ENCODE data around the gene SLC2A6. TPM values are rescaled to one million over a fixed set of nuclear protein-coding genes. Genes with fewer than 3 reads are reported as not detected.
"Not testable (repeated sequence)": the region's sequence is repeated elsewhere in the genome, so short reads cannot be mapped to it uniquely, and the experiment has no call there.

SLC2A6 gene
- total RNA-seq, 4 donors from 2014 or later, result 0.96 to 20.1 (median 3.4) TPM

- WGBS, 2 donors (ENCODE audit: low coverage in 1 of 2), result 71 to 100% methylated on average over 1 to 11 of the region's 11 CpGs
- no peak for DNase-seq
- peaks cover 0 to 6% (median 0%) of the 10 kb centered on the region in 4 donors for H3K4me1 ChIP-seq
- H3K27me3 ChIP-seq, result no peaks in the 10 kb centered on the region
- TF ChIP-seq CTCF (IDR thresholded peaks at IDR 0.05), result no peak
- no peak overlapping the region for H3K27ac ChIP-seq
- H3K36me3 ChIP-seq, result no peaks in the 10 kb centered on the region
- in situ Hi-C loops (cut with MboI; ENCODE audit: low pct_ligation_motif_present in 1 of 4, low pct_unique_long_range_greater_than_20kb in 1 of 4, low sequenced_read_pairs in 3 of 4) (no loop called here), intact Hi-C loops (cut with DNase I; ENCODE audit: low total_unique reads) (no loop called here)
- no peak overlapping the region for H3K4me3 ChIP-seq
- H3K9me3 ChIP-seq, result no peaks in the 10 kb centered on the region
These were observed 25.2 kb downstream of the SLC2A6 start for GRCh38 chr9:133453651-133454050.

- in situ Hi-C loops (cut with MboI; ENCODE audit: low pct_ligation_motif_present in 1 of 4, low pct_unique_long_range_greater_than_20kb in 1 of 4, low sequenced_read_pairs in 3 of 4), result no loop called here
- H3K27ac ChIP-seq, result no peak overlapping the region
- intact Hi-C loops (cut with DNase I; ENCODE audit: low total_unique reads), result no loop called here
These were observed 26.3 kb downstream of the SLC2A6 start for GRCh38 chr9:133452562-133452961.

GRCh38 chr9:133451865-133452264, 27.0 kb downstream of the SLC2A6 start:
- DNase-seq; H3K4me1 ChIP-seq; H3K4me3 ChIP-seq; intact Hi-C loops (cut with DNase I; ENCODE audit: low total_unique reads); H3K9me3 ChIP-seq; H3K27me3 ChIP-seq; in situ Hi-C loops (cut with MboI; ENCODE audit: low pct_ligation_motif_present in 1 of 4, low pct_unique_long_range_greater_than_20kb in 1 of 4, low sequenced_read_pairs in 3 of 4); H3K27ac ChIP-seq; H3K36me3 ChIP-seq: not testable (repeated sequence)
- 70% methylated on average over 5 of the region's 5 CpGs; no CpG with 5 or more reads in 1 of the 2 donors for WGBS, 2 donors (ENCODE audit: low coverage in 1 of 2)

More at GRCh38 chr9:133452562-133452961, 26.3 kb downstream of the SLC2A6 start:
- Histone ChIP-seq H3K27me3 (no peaks in the 10 kb centered on the region), H3K4me1 (peaks cover 0 to 5% (median 0%) of the 10 kb centered on the region in 4 donors), H3K9me3 (no peaks in the 10 kb centered on the region), H3K36me3 (no peaks in the 10 kb centered on the region), H3K4me3 (no peak overlapping the region)
- no peak for TF ChIP-seq POLR2A (IDR thresholded peaks at IDR 0.05)
- TF ChIP-seq CTCF (IDR thresholded peaks at IDR 0.05), result no peak
- TF ChIP-seq POLR2AphosphoS5 (IDR thresholded peaks at IDR 0.05), result no peak
- no peak for TF ChIP-seq EP300 (IDR thresholded peaks at IDR 0.05; ENCODE audit: low read depth)
- WGBS, 2 donors (ENCODE audit: low coverage in 1 of 2), result 89% methylated on average over 7 of the region's 7 CpGs; no CpG with 5 or more reads in 1 of the 2 donors
- no peak for DNase-seq

- peak; percentile 57 for DNase-seq
- no peaks in the 10 kb centered on the region for H3K36me3 ChIP-seq
- no peak overlapping the region for H3K27ac ChIP-seq
- peaks cover 0 to 5% (median 0%) of the 10 kb centered on the region in 4 donors for H3K4me1 ChIP-seq
- TF ChIP-seq EP300 (IDR thresholded peaks at IDR 0.05; ENCODE audit: low read depth), result no peak
- TF ChIP-seq CTCF (IDR thresholded peaks at IDR 0.05), result no peak
- TF ChIP-seq POLR2A (IDR thresholded peaks at IDR 0.05), result no peak
- TF ChIP-seq POLR2AphosphoS5 (IDR thresholded peaks at IDR 0.05), result no peak
- no peak overlapping the region for H3K4me3 ChIP-seq
- no peaks in the 10 kb centered on the region for H3K9me3 ChIP-seq
- WGBS, 2 donors (ENCODE audit: low coverage in 1 of 2), result 70% methylated on average over 12 of the region's 12 CpGs; no CpG with 5 or more reads in 1 of the 2 donors
- in situ Hi-C loops (cut with MboI; ENCODE audit: low pct_ligation_motif_present in 1 of 4, low pct_unique_long_range_greater_than_20kb in 1 of 4, low sequenced_read_pairs in 3 of 4), result no loop called here
- intact Hi-C loops (cut with DNase I; ENCODE audit: low total_unique reads), result no loop called here
- no peaks in the 10 kb centered on the region for H3K27me3 ChIP-seq
These were observed 29.1 kb downstream of the SLC2A6 start for GRCh38 chr9:133449760-133450159.

- Histone ChIP-seq H3K9me3 (no peaks in the 10 kb centered on the region), H3K36me3 (no peaks in the 10 kb centered on the region), H3K4me3 (no peak overlapping the region), H3K27ac (no peak overlapping the region), H3K4me1 (peaks cover 0 to 5% (median 0%) of the 10 kb centered on the region in 4 donors), H3K27me3 (no peaks in the 10 kb centered on the region)
- WGBS, 2 donors (ENCODE audit: low coverage in 1 of 2), result 84 to 93% methylated on average over 2 to 5 of the region's 13 CpGs
- no peak for DNase-seq
- in situ Hi-C loops (cut with MboI; ENCODE audit: low pct_ligation_motif_present in 1 of 4, low pct_unique_long_range_greater_than_20kb in 1 of 4, low sequenced_read_pairs in 3 of 4) (no loop called here), intact Hi-C loops (cut with DNase I; ENCODE audit: low total_unique reads) (no loop called here)
- TF ChIP-seq EP300 (IDR thresholded peaks at IDR 0.05; ENCODE audit: low read depth), result no peak
- no peak for TF ChIP-seq CTCF (IDR thresholded peaks at IDR 0.05)
- TF ChIP-seq POLR2A (IDR thresholded peaks at IDR 0.05), result no peak
- no peak for TF ChIP-seq POLR2AphosphoS5 (IDR thresholded peaks at IDR 0.05)
These were observed 30.4 kb downstream of the SLC2A6 start for GRCh38 chr9:133448487-133448972.
